Panc1 (cell line): ENCODE measurements around the gene SLC37A1.

Experiments used
- POLR2AphosphoS5 ChIP-seq: IDR thresholded peaks from 2 replicates; pipeline ENCODE4 v1.6.1; 2012; ENCODE audit warnings: mild to moderate bottlenecking, low read depth, low read length, moderate library complexity
- SIN3A ChIP-seq: IDR thresholded peaks from 2 replicates; pipeline ENCODE4 v1.6.1; 2012; ENCODE audit warnings: low read depth, mild to moderate bottlenecking, low read length, moderate library complexity, borderline replicate concordance; ENCODE audit not compliant: insufficient read depth
- TF ChIP-seq, protein P1 (sequence below): fragments of 450-650 bp; IDR thresholded peaks from 2 replicates; pipeline ENCODE4 v1.5.1; 2017; ENCODE audit warnings: mild to moderate bottlenecking
- TF ChIP-seq, protein P2 (sequence below), 2 experiments: IDR thresholded peaks; 2 replicates each; pipeline ENCODE4 v1.6.1; 2011 to 2012; ENCODE audit warnings: low read depth in 2 of 2, control low read depth in 1 of 2, low read length in 1 of 2, mild to moderate bottlenecking in 1 of 2, moderate library complexity in 1 of 2; ENCODE audit not compliant: insufficient read depth in 1 of 2

DNA sequence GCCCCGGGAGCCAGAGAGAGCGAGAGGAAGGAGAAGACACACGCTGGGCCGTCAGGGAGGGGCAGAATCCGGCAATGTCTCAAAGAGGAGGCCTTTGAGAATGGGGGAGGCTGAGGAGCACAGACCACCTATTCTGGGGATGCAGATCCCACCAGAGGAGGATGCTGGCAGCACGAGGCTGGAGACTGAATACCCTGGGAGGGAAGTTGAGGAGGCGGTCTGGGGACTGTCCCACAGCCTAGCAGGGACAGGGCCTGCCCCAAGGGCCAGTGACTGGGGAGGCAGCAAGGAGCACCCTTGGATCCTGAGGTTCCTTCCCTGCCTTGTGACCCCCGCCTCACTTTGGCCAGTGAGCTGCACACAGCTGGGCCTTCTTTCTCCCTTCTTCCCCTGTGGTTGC is 49.2 kb downstream of the SLC37A1 start:
- TF ChIP-seq, protein P1, sequence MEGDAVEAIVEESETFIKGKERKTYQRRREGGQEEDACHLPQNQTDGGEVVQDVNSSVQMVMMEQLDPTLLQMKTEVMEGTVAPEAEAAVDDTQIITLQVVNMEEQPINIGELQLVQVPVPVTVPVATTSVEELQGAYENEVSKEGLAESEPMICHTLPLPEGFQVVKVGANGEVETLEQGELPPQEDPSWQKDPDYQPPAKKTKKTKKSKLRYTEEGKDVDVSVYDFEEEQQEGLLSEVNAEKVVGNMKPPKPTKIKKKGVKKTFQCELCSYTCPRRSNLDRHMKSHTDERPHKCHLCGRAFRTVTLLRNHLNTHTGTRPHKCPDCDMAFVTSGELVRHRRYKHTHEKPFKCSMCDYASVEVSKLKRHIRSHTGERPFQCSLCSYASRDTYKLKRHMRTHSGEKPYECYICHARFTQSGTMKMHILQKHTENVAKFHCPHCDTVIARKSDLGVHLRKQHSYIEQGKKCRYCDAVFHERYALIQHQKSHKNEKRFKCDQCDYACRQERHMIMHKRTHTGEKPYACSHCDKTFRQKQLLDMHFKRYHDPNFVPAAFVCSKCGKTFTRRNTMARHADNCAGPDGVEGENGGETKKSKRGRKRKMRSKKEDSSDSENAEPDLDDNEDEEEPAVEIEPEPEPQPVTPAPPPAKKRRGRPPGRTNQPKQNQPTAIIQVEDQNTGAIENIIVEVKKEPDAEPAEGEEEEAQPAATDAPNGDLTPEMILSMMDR = no peak
- TF ChIP-seq POLR2AphosphoS5 = no peak
- TF ChIP-seq SIN3A = no peak
- TF ChIP-seq, protein P2, sequence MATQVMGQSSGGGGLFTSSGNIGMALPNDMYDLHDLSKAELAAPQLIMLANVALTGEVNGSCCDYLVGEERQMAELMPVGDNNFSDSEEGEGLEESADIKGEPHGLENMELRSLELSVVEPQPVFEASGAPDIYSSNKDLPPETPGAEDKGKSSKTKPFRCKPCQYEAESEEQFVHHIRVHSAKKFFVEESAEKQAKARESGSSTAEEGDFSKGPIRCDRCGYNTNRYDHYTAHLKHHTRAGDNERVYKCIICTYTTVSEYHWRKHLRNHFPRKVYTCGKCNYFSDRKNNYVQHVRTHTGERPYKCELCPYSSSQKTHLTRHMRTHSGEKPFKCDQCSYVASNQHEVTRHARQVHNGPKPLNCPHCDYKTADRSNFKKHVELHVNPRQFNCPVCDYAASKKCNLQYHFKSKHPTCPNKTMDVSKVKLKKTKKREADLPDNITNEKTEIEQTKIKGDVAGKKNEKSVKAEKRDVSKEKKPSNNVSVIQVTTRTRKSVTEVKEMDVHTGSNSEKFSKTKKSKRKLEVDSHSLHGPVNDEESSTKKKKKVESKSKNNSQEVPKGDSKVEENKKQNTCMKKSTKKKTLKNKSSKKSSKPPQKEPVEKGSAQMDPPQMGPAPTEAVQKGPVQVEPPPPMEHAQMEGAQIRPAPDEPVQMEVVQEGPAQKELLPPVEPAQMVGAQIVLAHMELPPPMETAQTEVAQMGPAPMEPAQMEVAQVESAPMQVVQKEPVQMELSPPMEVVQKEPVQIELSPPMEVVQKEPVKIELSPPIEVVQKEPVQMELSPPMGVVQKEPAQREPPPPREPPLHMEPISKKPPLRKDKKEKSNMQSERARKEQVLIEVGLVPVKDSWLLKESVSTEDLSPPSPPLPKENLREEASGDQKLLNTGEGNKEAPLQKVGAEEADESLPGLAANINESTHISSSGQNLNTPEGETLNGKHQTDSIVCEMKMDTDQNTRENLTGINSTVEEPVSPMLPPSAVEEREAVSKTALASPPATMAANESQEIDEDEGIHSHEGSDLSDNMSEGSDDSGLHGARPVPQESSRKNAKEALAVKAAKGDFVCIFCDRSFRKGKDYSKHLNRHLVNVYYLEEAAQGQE (IDR thresholded peaks at IDR 0.05; ENCODE audit: insufficient read depth in 1 of 2, low read depth in 2 of 2, low read length in 1 of 2) = no peak
